Panc1 (cell line): ENCODE data around the gene PADI6. TPM values are rescaled to one million over a fixed set of nuclear protein-coding genes. Genes with fewer than 3 reads are reported as not detected.

Source experiments
- ATAC-seq: fragments of 200-7000 bp; cut with Tn5 transposase; 2 replicates; pipeline ENCODE4 v1.9.1; 2020; ENCODE audit warnings: mild to moderate bottlenecking, moderate library complexity
- BruUV-seq: library from RNA; stranded (reverse); fragments of 400-500 nt; replicated peaks from 2 replicates; lab custom pipeline; 2021; lab: Mats Ljungman, UMichigan
- CTCF ChIA-PET: fragments of 300-600 bp; sonication (Branson Sonifier 250); formaldehyde crosslinking; loops from one replicate; lab custom pipeline; 2022; ENCODE audit warnings: antibody characterized with exemption; lab: Charles Lee
- POLR2A ChIA-PET: fragments of 300-600 bp; sonication (Branson Sonifier 250); formaldehyde crosslinking; loops from one replicate; lab custom pipeline; 2022; ENCODE audit warnings: antibody characterized with exemption; lab: Charles Lee
- DNase-seq: peaks from one replicate; pipeline ENCODE4 v3.0.0-alpha.2; 2010; ENCODE audit warnings: low read depth, low spot score
- H3K27ac ChIP-seq: 2 replicates; pipeline ENCODE4 v1.5.1; 2011; ENCODE audit warnings: mild to moderate bottlenecking, low read length, inconsistent platforms
- H3K27me3 ChIP-seq: fragments of 200-500 bp; sonication (Bioruptor generic); 2 replicates; pipeline ENCODE4 v1.6.0; 2014; ENCODE audit warnings: low read length, inconsistent platforms; ENCODE audit not compliant: control insufficient read depth, insufficient read depth
- H3K36me3 ChIP-seq: fragments of 200-500 bp; sonication (Bioruptor generic); 2 replicates; pipeline ENCODE4 v1.5.1; 2014; ENCODE audit warnings: inconsistent platforms, mild to moderate bottlenecking, low read length, moderate library complexity; ENCODE audit not compliant: control insufficient read depth, insufficient read depth
- H3K4me1 ChIP-seq: 2 replicates; pipeline ENCODE4 v1.5.1; 2011; ENCODE audit warnings: inconsistent platforms, mild to moderate bottlenecking, low read length, moderate library complexity; ENCODE audit not compliant: control insufficient read depth, insufficient read depth
- H3K4me3 ChIP-seq, 2 experiments: 2 replicates each; pipeline ENCODE4 v1.5.1; 2011 to 2012; ENCODE audit warnings: low read depth in 2 of 2, low read length in 2 of 2, mild to moderate bottlenecking in 2 of 2, inconsistent platforms in 1 of 2, moderate library complexity in 1 of 2
- H3K9me3 ChIP-seq: fragments of 200-500 bp; sonication (Bioruptor generic); 2 replicates; pipeline ENCODE4 v1.5.1; 2014; ENCODE audit warnings: low read depth, mild to moderate bottlenecking, inconsistent platforms, low read length, moderate library complexity; ENCODE audit not compliant: control insufficient read depth, insufficient read depth
- CTCF ChIP-seq: fragments of 450-650 bp; IDR thresholded peaks from 2 replicates; pipeline ENCODE4 v1.5.1; 2017; ENCODE audit warnings: mild to moderate bottlenecking
- POLR2AphosphoS5 ChIP-seq: IDR thresholded peaks from 2 replicates; pipeline ENCODE4 v1.6.1; 2012; ENCODE audit warnings: mild to moderate bottlenecking, low read depth, low read length, moderate library complexity
- REST ChIP-seq, 2 experiments: IDR thresholded peaks; 2 replicates each; pipeline ENCODE4 v1.6.1; 2011 to 2012; ENCODE audit warnings: low read depth in 2 of 2, control low read depth in 1 of 2, low read length in 1 of 2, mild to moderate bottlenecking in 1 of 2, moderate library complexity in 1 of 2; ENCODE audit not compliant: insufficient read depth in 1 of 2
- SIN3A ChIP-seq: IDR thresholded peaks from 2 replicates; pipeline ENCODE4 v1.6.1; 2012; ENCODE audit warnings: low read depth, mild to moderate bottlenecking, low read length, moderate library complexity, borderline replicate concordance; ENCODE audit not compliant: insufficient read depth
- TCF7L2 ChIP-seq: IDR thresholded peaks from 2 replicates; pipeline ENCODE4 v1.6.1; 2011; ENCODE audit warnings: mild to moderate bottlenecking, low read depth, low read length, inconsistent platforms
- in situ Hi-C: cut with HindIII; loops from 2 replicates; pipeline ENCODE4 v1.10.0; 2016; ENCODE audit warnings: low sequenced_read_pairs, low pct_unique_long_range_greater_than_20kb
- intact Hi-C: fragments of 100-400 bp; cut with micrococcal nuclease; formaldehyde crosslinking; loops from one replicate; pipeline ENCODE4 v1.10.0; 2022; ENCODE audit not compliant: unreplicated experiment
- total RNA-seq: library from RNA; stranded (reverse); gene quantifications from one replicate; pipeline ENCODE4 v1.2.1, GENCODE V29; 2021; ENCODE audit not compliant: unreplicated experiment

PADI6 gene
- total RNA-seq, 1 experiment from 2014 or later, result not detected

GRCh38 chr1:17439250-17440073 lies 67.5 kb downstream of the PADI6 start, which contains the start of gene RCC2:
TSS of gene RCC2 (minus strand) at chr1:17439677. CDS start at chr1:17438514, 1,163 bp downstream.
- BruUV-seq, result TSS peak; percentile 40
- TF ChIP-seq CTCF (no peak; the same call in 1 of the 2 replicates), SIN3A (peak; percentile 70), POLR2AphosphoS5 (peak; percentile 44; the same call in 1 of the 2 replicates)
- ChIA-PET POLR2A (interaction anchor here (0.6 kb wide), 1 partner anchor 118 kb away, joined by 3 read pairs; no protein-coding TSS in a partner anchor), CTCF (interaction anchor here (0.7 kb wide), 1 partner anchor 172 kb away, joined by 6 read pairs; no protein-coding TSS in a partner anchor)
- in situ Hi-C loops, result no loop called here
- H3K9me3 ChIP-seq, result no peaks in the 10 kb centered on the region
- no peaks in the 10 kb centered on the region for H3K27me3 ChIP-seq
- H3K4me3 ChIP-seq, result peak within 1 kb of the TSS; percentile 81 to 93
- H3K4me1 ChIP-seq, result peaks cover 40% of the 10 kb centered on the region
- intact Hi-C loops, result no loop called here
- ATAC-seq, result peak; percentile 83
- peaks cover 2% of the 10 kb centered on the region; the same call in 1 of the 2 replicates for H3K36me3 ChIP-seq
- DNase-seq, result no peak
- H3K27ac ChIP-seq, result peak within 1 kb of the TSS; percentile 96

- no peaks in the 10 kb centered on the region for H3K27me3 ChIP-seq
- ATAC-seq (no peak), DNase-seq (no peak)
- TF ChIP-seq REST (IDR thresholded peaks at IDR 0.05; ENCODE audit: insufficient read depth in 1 of 2, low read depth in 2 of 2, low read length in 1 of 2) (no peak), CTCF (no peak), TCF7L2 (no peak), SIN3A (no peak), POLR2AphosphoS5 (no peak)
- POLR2A ChIA-PET, result interaction anchor here (0.6 kb wide), 1 partner anchor 843 kb away, joined by 3 read pairs; no protein-coding TSS in a partner anchor
- BruUV-seq, result TSS peak; percentile 85
- peaks cover 34% of the 10 kb centered on the region for H3K4me1 ChIP-seq
- CTCF ChIA-PET, result interaction anchor here (0.5 to 0.7 kb wide), 2 partner anchors 16 to 171 kb away, joined by 6 to 12 read pairs; no protein-coding TSS in a partner anchor
- peak overlapping the region; percentile 67 to 81 for H3K4me3 ChIP-seq
- peak overlapping the region; percentile 93 for H3K27ac ChIP-seq
- intact Hi-C loops (no loop called here), in situ Hi-C loops (no loop called here)
- H3K9me3 ChIP-seq, result no peaks in the 10 kb centered on the region
- peaks cover 2% of the 10 kb centered on the region; the same call in 1 of the 2 replicates for H3K36me3 ChIP-seq
These were observed 68.3 kb downstream of the PADI6 start for GRCh38 chr1:17440074-17440826.
